Fibroblast of villous mesenchyme (primary cell): ENCODE results near the gene RPTOR. TPM values are rescaled to one million over a fixed set of nuclear protein-coding genes. Genes with fewer than 3 reads are reported as not detected.
A peak's percentile ranks its signal among the peaks of the same experiment; 100 is the strongest.

Experiments
- DNase-seq: peaks from one replicate; pipeline ENCODE4 v3.0.0-alpha.2; 2010; ENCODE audit warnings: low read depth
- H3K4me3 ChIP-seq: 2 replicates; pipeline ENCODE4 v1.5.1; 2011; ENCODE audit warnings: low read depth, mild to moderate bottlenecking, low read length
- CTCF ChIP-seq: IDR thresholded peaks from 2 replicates; pipeline ENCODE4 v1.5.1; 2012; ENCODE audit warnings: low read depth, mild to moderate bottlenecking, low read length; ENCODE audit not compliant: insufficient read depth
- total RNA-seq: library from RNA; depleted of rRNA; stranded (reverse); fragments of >200 nt; gene quantifications from 2 replicates; pipeline ENCODE4 v1.2.3, GENCODE V29; 2012

RPTOR gene
- total RNA-seq, 1 donor: 35.8 TPM

GRCh38 chr17:80999536-81000333, 455.1 kb downstream of the RPTOR start:
- no peak for DNase-seq
- H3K4me3 ChIP-seq: no peak overlapping the region
- TF ChIP-seq CTCF: no peak

- TF ChIP-seq CTCF: no peak
- no peak for DNase-seq
- H3K4me3 ChIP-seq: no peak overlapping the region
Measured at GRCh38 chr17:81000334-81000630, 455.6 kb downstream of the RPTOR start.

GRCh38 chr17:81000631-81001357, 456.2 kb downstream of the RPTOR start:
- no peak overlapping the region for H3K4me3 ChIP-seq
- no peak for DNase-seq
- no peak for TF ChIP-seq CTCF

DNA sequence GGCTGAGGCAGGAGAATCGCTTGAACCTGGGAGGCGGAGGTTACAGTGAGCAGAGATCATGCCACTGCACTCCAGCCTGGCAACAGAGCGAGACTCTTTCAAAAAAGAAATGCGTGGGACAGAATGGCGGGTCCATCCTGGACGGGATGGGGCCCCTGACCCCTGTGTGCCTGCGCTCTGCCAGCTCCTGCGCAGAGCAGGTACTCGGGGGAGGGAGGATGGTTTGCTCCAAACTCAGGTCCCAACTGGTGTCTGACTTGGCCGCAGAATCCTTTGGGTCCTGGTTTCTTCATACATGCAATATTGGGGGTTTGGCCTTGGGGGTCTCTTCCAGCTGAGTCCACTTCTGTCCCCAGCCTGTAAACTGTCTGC, 457.4 kb downstream of the RPTOR start:
- TF ChIP-seq CTCF: no peak
- no peak for DNase-seq
- H3K4me3 ChIP-seq: no peak overlapping the region

DNA sequence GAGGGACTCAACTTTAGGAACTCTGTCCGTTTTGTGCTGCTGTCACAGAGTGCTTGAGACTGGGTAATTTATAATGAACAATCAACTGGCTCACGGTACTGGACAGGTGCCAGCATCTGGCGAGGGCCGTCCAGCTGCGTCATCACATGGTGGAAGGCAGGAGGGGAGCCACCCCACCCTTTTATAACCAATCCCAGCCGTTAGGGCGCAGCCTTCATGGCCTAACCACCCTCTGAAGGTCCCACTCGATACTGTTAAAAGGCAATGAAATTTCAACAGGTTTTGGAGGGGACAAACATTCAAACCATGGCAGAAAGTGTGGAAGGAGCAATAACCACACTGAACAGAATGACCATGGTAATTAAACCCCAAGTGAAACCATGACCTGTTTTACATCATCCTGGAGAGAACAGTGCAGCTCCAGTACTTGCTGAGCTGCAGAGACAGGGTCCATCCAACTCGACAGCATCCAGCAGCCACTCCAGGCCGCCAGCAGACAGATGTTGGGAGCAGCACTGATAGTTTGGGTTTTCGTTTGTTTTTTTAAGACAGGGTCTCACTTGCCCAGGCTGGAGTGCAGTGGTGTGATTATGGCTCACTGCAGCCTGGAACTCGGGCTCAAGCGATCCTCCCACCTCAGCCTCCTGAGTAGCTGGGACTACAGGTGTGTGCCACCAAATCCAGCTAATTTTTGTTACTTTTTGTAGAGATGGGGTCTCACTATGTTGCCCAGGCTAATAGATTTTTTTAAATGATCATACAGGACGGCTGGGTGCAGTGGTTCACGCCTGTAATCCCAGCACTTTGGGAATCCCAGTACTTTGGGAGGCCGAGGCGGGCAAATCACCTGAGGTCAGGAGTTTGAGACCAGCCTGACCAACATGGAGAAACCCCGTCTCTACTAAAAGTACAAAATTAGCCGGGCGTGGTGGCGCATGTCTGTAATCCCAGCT, 458.0 kb downstream of the RPTOR start:
- DNase-seq: peak; percentile 65
- no peak overlapping the region for H3K4me3 ChIP-seq
- TF ChIP-seq CTCF: no peak

GRCh38 chr17:81003711-81004475, 459.3 kb downstream of the RPTOR start:
- TF ChIP-seq CTCF: no peak
- peak; percentile 24 for DNase-seq
- peak overlapping the region; percentile 40 for H3K4me3 ChIP-seq
